ENCODE data around the gene EMID1.

DNA sequence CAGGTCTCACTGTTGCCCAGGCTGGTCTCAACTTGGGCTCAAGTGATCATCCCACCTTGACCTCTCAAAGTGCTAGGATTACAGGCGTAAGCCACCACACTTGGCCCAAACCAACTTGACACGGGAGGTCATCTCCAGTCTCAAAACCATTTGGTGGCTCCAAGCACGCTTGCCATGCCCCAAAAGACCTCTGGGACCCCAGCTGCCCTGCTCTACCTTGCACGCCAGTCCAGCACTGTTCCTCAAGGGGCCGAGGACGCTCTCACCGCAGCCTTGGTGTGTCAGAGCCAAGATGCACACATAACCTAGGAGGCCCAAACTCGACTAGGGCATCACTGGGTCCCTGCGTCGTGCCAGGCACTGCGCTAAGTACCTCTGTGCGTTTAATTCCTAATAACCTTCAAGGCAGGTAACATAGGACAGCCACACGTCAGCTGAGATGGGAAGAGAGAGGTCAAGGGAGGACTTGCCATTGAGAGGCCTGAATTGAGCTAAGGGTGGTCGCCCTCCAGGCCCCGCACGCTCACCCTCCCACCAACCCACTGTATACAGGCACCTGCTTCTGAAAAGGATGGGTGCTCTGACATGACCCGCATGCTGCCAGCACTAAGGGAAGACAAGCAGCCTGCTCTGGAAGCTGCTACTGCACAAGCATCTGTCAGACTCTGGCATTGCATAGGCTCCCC lies 96.2 kb downstream of the EMID1 start:
- no peak for TF ChIP-seq RAD21 (IDR thresholded peaks at IDR 0.05; ENCODE audit: low read depth)
- no peak for TF ChIP-seq NFIC (IDR thresholded peaks at IDR 0.05)
- no peak for TF ChIP-seq CEBPB (IDR thresholded peaks at IDR 0.05)
- no peak for TF ChIP-seq YY1 (IDR thresholded peaks at IDR 0.05; ENCODE audit: low read depth)
- no peak for TF ChIP-seq EGR1 (IDR thresholded peaks at IDR 0.05)
- TF ChIP-seq TAF1 (IDR thresholded peaks at IDR 0.05; ENCODE audit: low read depth), result no peak
- TF ChIP-seq TEAD4 (IDR thresholded peaks at IDR 0.05), result no peak
- TF ChIP-seq, protein P1, sequence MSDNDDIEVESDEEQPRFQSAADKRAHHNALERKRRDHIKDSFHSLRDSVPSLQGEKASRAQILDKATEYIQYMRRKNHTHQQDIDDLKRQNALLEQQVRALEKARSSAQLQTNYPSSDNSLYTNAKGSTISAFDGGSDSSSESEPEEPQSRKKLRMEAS (IDR thresholded peaks at IDR 0.05), result no peak
- no peak for TF ChIP-seq FOXM1 (IDR thresholded peaks at IDR 0.05; ENCODE audit: borderline replicate concordance, low read depth)
- no peak for TF ChIP-seq EP300 (IDR thresholded peaks at IDR 0.05; ENCODE audit: borderline replicate concordance)
- no peak for TF ChIP-seq ZBTB7A (IDR thresholded peaks at IDR 0.05; ENCODE audit: low read depth)
- no peak for TF ChIP-seq TCF12 (IDR thresholded peaks at IDR 0.05; ENCODE audit: low read depth)
- no peak for TF ChIP-seq CREB1 (IDR thresholded peaks at IDR 0.05; ENCODE audit: low read depth)

Data from Ishikawa (cell line).